AG09319 (cell line): ENCODE data around the gene TJP3.
"Not testable (repeated sequence)": the region's sequence is repeated elsewhere in the genome, so short reads cannot be mapped to it uniquely, and the experiment has no call there.

ENCODE experiments used
- DNase-seq: peaks from one replicate; pipeline ENCODE4 v3.0.0-alpha.2; 2010; ENCODE audit warnings: low read depth; ENCODE audit errors: extremely low read depth
- CTCF ChIP-seq: IDR thresholded peaks from 2 replicates; pipeline ENCODE4 v1.5.1; 2011; ENCODE audit warnings: low read depth, mild to moderate bottlenecking, inconsistent platforms, low read length, moderate library complexity

Gene TJP3

DNA sequence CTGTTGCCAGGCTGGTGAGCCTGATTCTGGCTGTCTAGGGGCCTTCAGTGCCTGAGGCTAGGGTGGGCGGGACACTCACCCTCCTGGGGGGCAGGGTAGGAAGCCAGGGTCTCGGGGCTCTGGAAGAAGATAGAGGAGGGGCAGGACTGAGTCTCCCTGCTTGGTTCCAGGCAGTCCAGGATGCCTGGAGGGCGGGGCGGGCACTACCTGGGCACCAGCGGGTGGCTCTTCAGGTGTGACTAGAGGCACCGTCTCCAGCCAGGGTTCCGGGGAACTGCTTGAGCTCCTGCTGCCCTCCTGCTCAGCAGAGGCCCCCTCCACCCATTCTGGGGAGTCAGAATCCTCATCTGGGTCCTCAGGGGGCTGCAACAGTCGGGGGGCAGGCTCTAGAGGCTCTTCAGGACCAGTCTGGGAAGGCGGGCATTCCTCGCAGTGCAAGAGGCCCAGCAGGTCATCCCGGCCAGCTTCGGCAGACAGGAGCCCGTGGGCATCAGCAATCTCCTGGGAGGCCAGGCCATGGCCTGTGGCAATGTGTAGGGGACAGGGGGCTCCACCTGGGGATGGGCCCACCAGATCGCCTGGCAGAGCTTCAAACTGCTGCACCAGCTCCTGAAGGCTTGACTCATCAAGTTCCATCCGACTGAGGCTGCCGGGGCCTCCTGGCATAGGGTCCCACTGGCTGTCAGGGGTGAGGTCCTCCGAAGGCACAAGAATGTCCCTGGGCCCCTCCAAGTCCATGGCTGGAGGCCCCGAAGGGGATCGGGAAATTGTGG, 51.5 kb downstream of the TJP3 start:
- TF ChIP-seq CTCF, result no peak
- no peak for DNase-seq

GRCh38 chr19:3760871-3761361, 52.7 kb downstream of the TJP3 start:
- no peak for TF ChIP-seq CTCF
- DNase-seq, result no peak

DNA sequence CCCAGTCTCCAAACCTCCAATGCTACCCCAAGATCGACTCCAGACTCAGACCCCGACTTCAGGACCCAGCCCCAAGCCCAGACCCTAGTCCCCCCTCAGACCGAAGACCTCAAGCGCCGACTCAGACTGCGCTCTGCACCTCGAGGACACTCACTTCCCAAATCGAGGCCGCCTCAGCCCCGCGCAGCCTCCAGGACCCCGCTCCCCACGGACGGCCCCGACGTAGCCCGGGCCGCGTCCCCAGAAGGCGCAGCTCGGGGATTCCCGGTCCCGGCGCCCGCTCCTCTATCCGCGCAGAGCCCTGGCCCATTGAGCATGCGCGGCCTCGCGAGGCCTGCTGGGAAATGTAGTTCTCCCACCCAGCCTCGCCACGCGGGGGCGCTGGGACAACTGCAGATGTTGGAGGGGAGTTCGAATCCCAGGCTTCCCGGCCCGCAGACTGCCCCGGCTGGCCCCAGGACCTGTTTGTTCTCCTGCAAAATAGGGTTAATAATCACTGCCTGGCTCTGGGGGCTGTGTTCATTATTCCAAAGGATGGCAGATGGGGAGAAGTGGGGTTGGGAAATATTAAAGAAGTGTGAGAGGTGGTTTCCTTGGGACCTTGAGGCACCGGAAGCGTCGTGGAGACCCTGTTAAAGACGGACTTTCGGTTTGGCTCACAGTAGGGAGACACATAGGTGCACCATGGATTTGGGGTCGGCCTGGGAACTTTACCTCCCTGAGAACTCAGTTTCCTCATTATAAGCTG, 53.4 kb downstream of the TJP3 start, which contains the start of gene APBA3:
Gene APBA3 (minus strand): TSS at position 311 of the 748 bp plus-strand sequence. CDS start 1,428 bp downstream, outside the sequence.
- peak; percentile 70 for TF ChIP-seq CTCF
- peak; percentile 71 for DNase-seq

- TF ChIP-seq CTCF, result no peak
- DNase-seq, result no peak
These were observed 53.9 kb downstream of the TJP3 start for GRCh38 chr19:3762130-3762473.

DNA sequence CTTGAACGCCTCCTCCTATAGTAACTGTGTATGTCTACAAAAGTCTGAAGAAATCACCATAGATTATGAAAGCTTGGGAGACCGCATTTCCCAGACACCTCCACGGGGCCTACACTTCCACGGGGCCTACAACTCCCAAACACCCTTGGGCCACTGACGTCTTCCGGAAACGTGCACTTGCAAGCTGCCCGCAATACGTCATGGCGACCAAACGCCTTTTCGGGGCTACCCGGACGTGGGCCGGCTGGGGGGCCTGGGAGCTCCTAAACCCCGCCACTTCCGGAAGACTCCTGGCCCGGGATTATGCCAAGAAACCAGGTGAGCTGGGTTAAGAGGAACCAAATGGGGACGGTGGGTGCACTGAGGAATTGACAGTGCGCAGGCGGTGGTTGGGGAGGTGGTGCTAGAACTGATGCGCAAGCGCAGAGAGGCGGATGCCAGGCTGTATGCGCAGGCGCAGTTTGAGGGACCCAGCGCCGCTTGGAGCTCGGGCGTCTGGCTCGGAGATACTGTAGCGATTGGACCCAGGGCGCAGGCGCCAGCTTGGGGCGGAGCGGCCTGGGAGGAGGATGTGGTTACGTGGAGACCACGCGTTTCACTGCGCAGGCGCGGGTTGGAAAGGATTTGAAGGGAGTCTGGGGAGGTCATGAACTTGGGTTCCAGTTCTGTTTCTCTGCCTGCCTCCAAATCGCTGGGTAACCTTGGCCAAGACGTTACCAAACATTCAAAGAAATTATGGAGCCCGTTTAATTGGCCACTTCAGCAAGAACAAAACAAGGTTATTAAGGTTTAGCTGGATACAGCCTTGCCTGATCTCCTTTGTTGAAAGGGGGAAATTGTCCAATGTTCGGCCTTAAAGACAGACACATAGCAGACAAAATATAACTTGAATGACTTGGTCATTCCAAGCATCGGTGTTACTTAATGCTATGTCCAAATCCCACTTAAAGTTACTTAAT, 54.6 kb downstream of the TJP3 start, which contains the start of gene MRPL54:
Gene MRPL54 (plus strand): TSS at position 182 of the 959 bp plus-strand sequence. CDS start 19 bp downstream, at position 201.
- DNase-seq, result peak; percentile 98
- no peak for TF ChIP-seq CTCF

GRCh38 chr19:3765121-3765520, 56.9 kb downstream of the TJP3 start:
- TF ChIP-seq CTCF, result no peak
- DNase-seq, result no peak

DNA sequence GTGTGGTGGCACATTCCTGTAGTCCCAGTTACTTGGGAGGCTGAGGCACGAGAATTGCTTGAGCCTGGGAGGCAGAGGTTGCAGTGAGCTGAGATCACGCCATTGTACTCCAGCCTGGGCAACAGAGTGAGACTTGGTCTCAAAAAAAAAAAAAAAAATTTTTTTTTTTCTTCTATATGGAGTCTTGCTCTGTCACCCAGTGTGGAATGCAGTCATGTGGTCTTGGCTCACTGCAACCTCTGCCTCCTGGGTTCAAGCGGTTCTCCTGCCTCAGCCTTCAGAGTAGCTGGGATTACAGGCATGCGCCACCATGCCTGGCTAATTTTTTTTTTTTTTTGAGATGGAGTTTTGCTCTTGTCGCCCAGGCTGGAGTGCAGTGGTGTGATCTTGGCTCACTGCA, 57.6 kb downstream of the TJP3 start:
- not testable (repeated sequence) for DNase-seq
